IMR-90 (cell line): ENCODE data around the gene GNAT1.

ENCODE experiments used
- FOS ChIP-seq: fragments of 150-350 bp; IDR thresholded peaks from 2 replicates; pipeline ENCODE4 v1.6.1; 2016; ENCODE audit warnings: low read depth, low read length
- MAFK ChIP-seq: IDR thresholded peaks from 2 replicates; pipeline ENCODE4 v1.6.1; 2012; ENCODE audit warnings: low read depth, low read length, improper control_type of control experiment
- MAZ ChIP-seq: IDR thresholded peaks from 2 replicates; pipeline ENCODE4 v1.6.1; 2012; ENCODE audit warnings: low read depth, mild to moderate bottlenecking, low read length, improper control_type of control experiment, moderate library complexity, borderline replicate concordance
- MXI1 ChIP-seq: IDR thresholded peaks from 2 replicates; pipeline ENCODE4 v1.6.1; 2012; ENCODE audit warnings: low read depth, mild to moderate bottlenecking, low read length, moderate library complexity, borderline replicate concordance
- RAD21 ChIP-seq: IDR thresholded peaks from 2 replicates; pipeline ENCODE4 v1.6.1; 2012; ENCODE audit warnings: low read length, improper control_type of control experiment
- RCOR1 ChIP-seq: IDR thresholded peaks from 2 replicates; pipeline ENCODE4 v1.6.1; 2012; ENCODE audit warnings: mild to moderate bottlenecking, low read length, improper control_type of control experiment; ENCODE audit not compliant: insufficient replicate concordance
- RFX5 ChIP-seq: IDR thresholded peaks from 2 replicates; pipeline ENCODE4 v1.8.0; 2012; ENCODE audit warnings: low read depth, mild to moderate bottlenecking, low read length, moderate library complexity
- TF ChIP-seq, protein P1 (sequence below): conservative IDR thresholded peaks from 2 replicates; pipeline ENCODE4 v1.5.1; 2012; ENCODE audit warnings: mild to moderate bottlenecking, low read depth, low read length, improper control_type of control experiment
- TF ChIP-seq, protein P2 (sequence below): fragments of 150-350 bp; IDR thresholded peaks from 2 replicates; pipeline ENCODE4 v1.6.1; 2017; ENCODE audit warnings: mild to moderate bottlenecking, antibody characterized with exemption, low read length, low read depth

DNA sequence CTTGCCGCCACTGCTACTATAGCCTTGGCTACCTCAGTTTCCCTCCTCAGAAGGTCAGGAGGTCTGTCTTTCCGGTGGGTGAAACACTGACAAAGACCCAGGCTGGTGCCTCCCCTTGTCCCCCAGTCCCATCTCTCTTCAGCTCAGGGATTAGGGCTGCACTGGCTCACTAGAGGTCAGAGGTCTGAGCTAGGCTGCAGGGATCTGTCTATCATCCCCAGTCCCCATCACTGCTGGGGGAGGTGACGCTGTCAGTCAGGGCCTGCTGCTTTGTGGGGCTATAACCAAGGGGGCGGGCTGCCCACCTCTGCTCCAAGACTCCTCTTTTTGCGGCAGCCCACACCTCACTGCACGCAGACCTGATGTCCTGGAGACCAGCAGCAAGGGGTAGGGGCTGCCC lies 22.6 kb upstream of the GNAT1 start:
- no peak for TF ChIP-seq MAFK
- TF ChIP-seq RCOR1: no peak
- TF ChIP-seq, protein P1, sequence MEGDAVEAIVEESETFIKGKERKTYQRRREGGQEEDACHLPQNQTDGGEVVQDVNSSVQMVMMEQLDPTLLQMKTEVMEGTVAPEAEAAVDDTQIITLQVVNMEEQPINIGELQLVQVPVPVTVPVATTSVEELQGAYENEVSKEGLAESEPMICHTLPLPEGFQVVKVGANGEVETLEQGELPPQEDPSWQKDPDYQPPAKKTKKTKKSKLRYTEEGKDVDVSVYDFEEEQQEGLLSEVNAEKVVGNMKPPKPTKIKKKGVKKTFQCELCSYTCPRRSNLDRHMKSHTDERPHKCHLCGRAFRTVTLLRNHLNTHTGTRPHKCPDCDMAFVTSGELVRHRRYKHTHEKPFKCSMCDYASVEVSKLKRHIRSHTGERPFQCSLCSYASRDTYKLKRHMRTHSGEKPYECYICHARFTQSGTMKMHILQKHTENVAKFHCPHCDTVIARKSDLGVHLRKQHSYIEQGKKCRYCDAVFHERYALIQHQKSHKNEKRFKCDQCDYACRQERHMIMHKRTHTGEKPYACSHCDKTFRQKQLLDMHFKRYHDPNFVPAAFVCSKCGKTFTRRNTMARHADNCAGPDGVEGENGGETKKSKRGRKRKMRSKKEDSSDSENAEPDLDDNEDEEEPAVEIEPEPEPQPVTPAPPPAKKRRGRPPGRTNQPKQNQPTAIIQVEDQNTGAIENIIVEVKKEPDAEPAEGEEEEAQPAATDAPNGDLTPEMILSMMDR: no peak
- TF ChIP-seq, protein P2, sequence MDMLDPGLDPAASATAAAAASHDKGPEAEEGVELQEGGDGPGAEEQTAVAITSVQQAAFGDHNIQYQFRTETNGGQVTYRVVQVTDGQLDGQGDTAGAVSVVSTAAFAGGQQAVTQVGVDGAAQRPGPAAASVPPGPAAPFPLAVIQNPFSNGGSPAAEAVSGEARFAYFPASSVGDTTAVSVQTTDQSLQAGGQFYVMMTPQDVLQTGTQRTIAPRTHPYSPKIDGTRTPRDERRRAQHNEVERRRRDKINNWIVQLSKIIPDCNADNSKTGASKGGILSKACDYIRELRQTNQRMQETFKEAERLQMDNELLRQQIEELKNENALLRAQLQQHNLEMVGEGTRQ: no peak
- TF ChIP-seq MAZ: no peak
- TF ChIP-seq RFX5: no peak
- no peak for TF ChIP-seq FOS
- no peak for TF ChIP-seq RAD21
- no peak for TF ChIP-seq MXI1
